HUES64 (cell line): ENCODE results near the gene SSX7. TPM values are rescaled to one million over a fixed set of nuclear protein-coding genes. Genes with fewer than 3 reads are reported as not detected.
"Not testable (repeated sequence)": the region's sequence is repeated elsewhere in the genome, so short reads cannot be mapped to it uniquely, and the experiment has no call there.

Source experiments
- H3K27ac ChIP-seq: 2 replicates; pipeline ENCODE4 v1.7.0; 2013; ENCODE audit warnings: low read depth, low read length, inconsistent platforms
- H3K27me3 ChIP-seq: 2 replicates; pipeline ENCODE4 v1.6.1; 2013; ENCODE audit warnings: mild to moderate bottlenecking, low read length; ENCODE audit not compliant: insufficient read depth
- H3K36me3 ChIP-seq: 2 replicates; pipeline ENCODE4 v1.6.1; 2013; ENCODE audit warnings: mild to moderate bottlenecking, low read length; ENCODE audit not compliant: insufficient read depth
- H3K4me1 ChIP-seq: 2 replicates; pipeline ENCODE4 v1.6.1; 2013; ENCODE audit warnings: mild to moderate bottlenecking, low read length, moderate library complexity; ENCODE audit not compliant: insufficient read depth
- H3K4me3 ChIP-seq: 2 replicates; pipeline ENCODE4 v1.5.1; 2013; ENCODE audit warnings: mild to moderate bottlenecking, low read length, moderate library complexity
- H3K9ac ChIP-seq: 2 replicates; pipeline ENCODE4 v1.6.1; 2013; ENCODE audit warnings: mild to moderate bottlenecking, low read depth, low read length
- H3K9me3 ChIP-seq: 2 replicates; pipeline ENCODE4 v1.6.1; 2013; ENCODE audit warnings: low read depth, low read length; ENCODE audit not compliant: insufficient read depth
- WGBS: fragments of 150-250, 120-280 bp; methylation state at CpG from one replicate; pipeline ENCODE4 v1.1.7; 2013; ENCODE audit warnings: missing lambda C conversion rate; 5-methylcytosine and 5-hydroxymethylcytosine counted together
- polyA plus RNA-seq, 2 experiments: library from polyadenylated mRNA; stranded (reverse); fragments of 50-300 nt; gene quantifications; one replicate each; pipeline ENCODE4 v1.2.3, GENCODE V29; 2013

SSX7 gene, protein sequence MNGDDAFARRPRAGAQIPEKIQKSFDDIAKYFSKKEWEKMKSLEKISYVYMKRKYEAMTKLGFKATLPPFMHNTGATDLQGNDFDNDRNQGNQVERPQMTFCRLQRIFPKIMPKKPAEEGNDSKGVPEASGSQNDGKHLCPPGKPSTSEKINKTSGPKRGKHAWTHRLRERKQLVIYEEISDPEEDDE
- polyA plus RNA-seq (2013, experiment 1 of 2) = not detected
- not detected for polyA plus RNA-seq (2013, experiment 2 of 2)

- H3K36me3 ChIP-seq, H3K9ac ChIP-seq, H3K4me3 ChIP-seq, H3K4me1 ChIP-seq, H3K27ac ChIP-seq, H3K9me3 ChIP-seq, H3K27me3 ChIP-seq: not testable (repeated sequence)
- WGBS = 87% methylated on average over 9 of the region's 9 CpGs
Observed at GRCh38 chrX:52654800-52655199, at the start of gene SSX7. Gene SSX7, minus strand, starts transcription at chrX:52654900. Its CDS starts 1,428 bp downstream, at chrX:52653472.

- H3K9me3 ChIP-seq, H3K36me3 ChIP-seq, H3K4me3 ChIP-seq, H3K4me1 ChIP-seq, H3K27ac ChIP-seq, H3K27me3 ChIP-seq, H3K9ac ChIP-seq: not testable (repeated sequence)
- WGBS = no CpG with 5 or more reads among the region's 4 CpGs
Observed at GRCh38 chrX:52692034-52692433, 37.3 kb upstream of the SSX7 start.

GRCh38 chrX:52662218-52662617, 7.5 kb upstream of the SSX7 start:
- H3K27me3 ChIP-seq, H3K4me1 ChIP-seq, H3K36me3 ChIP-seq, H3K9ac ChIP-seq, H3K9me3 ChIP-seq, H3K27ac ChIP-seq, H3K4me3 ChIP-seq: not testable (repeated sequence)
- no CpG with 5 or more reads among the region's 2 CpGs for WGBS

GRCh38 chrX:52655475-52655874, 775 bp upstream of the SSX7 start:
- not testable (repeated sequence) for H3K9ac ChIP-seq, H3K4me3 ChIP-seq, H3K36me3 ChIP-seq, H3K4me1 ChIP-seq, H3K27ac ChIP-seq, H3K9me3 ChIP-seq, H3K27me3 ChIP-seq
- 81% methylated on average over 3 of the region's 8 CpGs for WGBS

DNA sequence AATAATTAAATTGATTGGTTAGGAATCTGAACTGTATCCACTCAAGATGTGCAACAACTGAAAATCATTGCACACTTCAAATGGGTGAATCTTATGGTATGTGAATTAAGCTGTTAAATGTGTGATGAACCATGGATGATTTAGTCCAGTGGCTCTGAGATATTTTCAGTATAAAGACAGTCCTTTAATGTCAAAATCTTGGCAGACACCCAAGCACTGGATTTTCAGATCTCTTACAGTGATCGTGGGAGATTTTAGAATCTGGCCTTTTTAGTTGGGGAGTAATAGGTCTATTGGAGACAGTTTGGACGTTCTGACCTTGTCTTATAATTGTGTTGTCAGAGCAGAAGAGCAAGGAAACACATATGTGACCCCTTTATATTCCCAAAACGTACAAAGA, 4.0 kb downstream of the SSX7 start:
- not testable (repeated sequence) for H3K4me3 ChIP-seq, H3K36me3 ChIP-seq, H3K27ac ChIP-seq, H3K4me1 ChIP-seq, H3K9ac ChIP-seq, H3K27me3 ChIP-seq, H3K9me3 ChIP-seq
- 57% methylated on average over 2 of the region's 3 CpGs for WGBS

- H3K27ac ChIP-seq, H3K4me1 ChIP-seq, H3K9me3 ChIP-seq, H3K27me3 ChIP-seq, H3K4me3 ChIP-seq, H3K36me3 ChIP-seq, H3K9ac ChIP-seq: not testable (repeated sequence)
- WGBS = 90% methylated on average over 1 of the region's 7 CpGs
Observed at GRCh38 chrX:52648956-52649355, 5.7 kb downstream of the SSX7 start.

- WGBS = 84% methylated on average over 2 of the region's 3 CpGs
Observed at GRCh38 chrX:52628483-52628882, 26.2 kb downstream of the SSX7 start.

DNA sequence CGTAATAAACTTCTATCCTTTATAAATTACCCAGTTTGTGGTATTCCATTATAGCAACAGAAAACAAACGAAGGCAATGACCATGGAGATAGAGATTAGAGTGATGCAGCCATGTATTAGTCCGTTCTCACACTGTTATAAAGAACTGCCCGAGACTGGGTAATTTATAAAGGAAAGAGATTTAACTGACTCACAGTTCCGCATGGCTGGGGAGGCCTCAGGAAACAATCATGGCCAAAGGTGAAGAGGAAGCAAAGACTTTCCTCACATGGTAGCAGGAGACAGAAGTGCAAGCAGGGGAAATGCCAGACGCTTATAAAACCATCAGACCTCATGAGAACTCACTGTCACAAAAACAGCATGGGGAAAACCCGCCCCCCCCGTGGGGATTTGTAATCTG, 34.0 kb downstream of the SSX7 start:
- 61% methylated on average over 5 of the region's 8 CpGs for WGBS
- not testable (repeated sequence) for H3K4me3 ChIP-seq, H3K9me3 ChIP-seq, H3K36me3 ChIP-seq, H3K4me1 ChIP-seq, H3K27ac ChIP-seq, H3K9ac ChIP-seq, H3K27me3 ChIP-seq

More at GRCh38 chrX:52628483-52628882, 26.2 kb downstream of the SSX7 start:
- not testable (repeated sequence) for H3K4me1 ChIP-seq, H3K36me3 ChIP-seq, H3K27me3 ChIP-seq, H3K4me3 ChIP-seq, H3K9ac ChIP-seq, H3K9me3 ChIP-seq, H3K27ac ChIP-seq

DNA sequence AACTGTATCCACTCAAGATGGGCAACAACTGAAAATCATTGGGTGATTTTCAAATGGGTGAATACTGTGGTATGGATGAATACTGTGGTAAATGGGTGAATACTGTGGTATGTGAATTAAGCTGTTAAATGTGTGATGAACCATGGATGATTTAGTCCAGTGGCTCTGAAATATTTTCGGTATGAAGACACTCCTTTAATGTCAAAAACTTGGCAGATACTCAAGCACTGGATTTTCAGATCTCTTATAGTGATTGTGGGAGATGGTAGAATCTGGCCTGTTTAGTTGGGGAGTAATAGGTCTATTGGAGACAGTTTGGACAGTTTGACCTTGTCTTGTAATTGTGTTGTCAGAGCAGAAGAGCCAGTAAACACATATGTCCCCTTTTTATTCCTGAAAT, 45.7 kb downstream of the SSX7 start:
- Histone ChIP-seq H3K27ac (no peak overlapping the region), H3K36me3 (no peaks in the 10 kb centered on the region), H3K4me3 (no peak overlapping the region), H3K9me3 (no peaks in the 10 kb centered on the region), H3K4me1 (no peaks in the 10 kb centered on the region), H3K27me3 (no peaks in the 10 kb centered on the region), H3K9ac (no peak overlapping the region)
- WGBS = 75% methylated on average over 1 of the region's 1 CpG

DNA sequence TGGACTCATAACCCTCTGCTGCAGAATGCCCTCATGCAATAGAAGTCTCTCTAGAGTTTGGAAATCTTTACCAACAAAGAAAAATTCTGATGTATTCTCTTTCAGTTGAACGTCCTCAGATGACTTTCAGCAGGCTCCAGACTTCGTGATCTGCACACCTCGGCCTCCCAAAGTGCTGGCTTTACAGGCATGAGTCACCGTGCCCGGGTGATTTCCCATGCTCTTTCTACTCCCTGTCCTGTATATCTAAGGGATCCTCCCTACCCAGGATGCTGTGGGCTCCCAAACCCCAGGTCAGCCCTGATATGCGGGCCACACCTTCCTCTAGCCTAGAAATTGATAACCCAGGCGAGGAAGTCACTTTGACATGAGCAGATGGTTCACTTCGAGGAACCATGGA, 51.5 kb downstream of the SSX7 start:
- not testable (repeated sequence) for H3K36me3 ChIP-seq, H3K9ac ChIP-seq, H3K27ac ChIP-seq, H3K9me3 ChIP-seq, H3K4me3 ChIP-seq, H3K4me1 ChIP-seq, H3K27me3 ChIP-seq
- 75% methylated on average over 8 of the region's 8 CpGs for WGBS

DNA sequence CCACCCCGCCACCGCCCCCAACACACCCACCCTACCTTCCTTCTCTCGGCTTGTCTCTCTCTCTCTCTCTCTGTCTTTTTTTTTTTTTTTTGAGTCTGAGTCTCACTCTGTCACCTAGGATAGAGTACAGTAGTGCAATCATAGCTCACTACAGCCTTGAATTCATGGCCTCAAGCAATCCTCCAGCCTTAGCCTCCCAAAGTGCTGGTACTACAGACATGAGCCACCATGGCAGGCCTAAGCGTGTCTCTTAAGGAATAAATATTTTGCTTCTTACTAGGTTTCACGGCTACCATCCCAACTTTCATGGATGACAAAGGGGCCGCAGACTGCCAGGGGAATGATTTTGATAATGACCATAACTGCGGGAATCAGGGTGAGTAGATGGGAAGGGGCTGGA, 55.8 kb downstream of the SSX7 start:
- no peaks in the 10 kb centered on the region for H3K27me3 ChIP-seq
- H3K36me3 ChIP-seq = no peaks in the 10 kb centered on the region
- H3K9ac ChIP-seq = no peak overlapping the region
- 91% methylated on average over 4 of the region's 7 CpGs for WGBS
- no peak overlapping the region for H3K4me3 ChIP-seq
- H3K9me3 ChIP-seq = no peaks in the 10 kb centered on the region
- H3K4me1 ChIP-seq = no peaks in the 10 kb centered on the region
- H3K27ac ChIP-seq = no peak overlapping the region

DNA sequence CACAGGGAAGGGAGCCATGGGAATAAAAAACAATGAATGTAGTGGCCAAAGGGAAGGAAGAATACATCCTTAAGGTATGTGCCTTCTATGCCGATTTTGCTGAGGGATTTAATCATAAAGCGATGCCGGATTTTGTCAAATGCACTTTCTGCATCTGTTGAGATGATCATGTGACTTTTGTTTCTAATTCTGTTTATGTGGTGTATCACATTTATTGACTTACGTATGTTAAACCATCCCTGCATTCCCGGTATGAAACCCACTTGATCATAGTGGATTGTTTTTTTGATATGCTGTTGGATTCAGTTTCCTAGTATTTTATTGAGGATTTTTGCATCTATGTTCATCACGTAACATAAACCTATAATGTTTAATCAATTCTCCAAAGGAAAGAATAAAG, 60.0 kb downstream of the SSX7 start:
- H3K36me3 ChIP-seq = no peaks in the 10 kb centered on the region
- H3K4me3 ChIP-seq = no peak overlapping the region
- no peaks in the 10 kb centered on the region for H3K9me3 ChIP-seq
- H3K9ac ChIP-seq = no peak overlapping the region
- H3K27ac ChIP-seq = no peak overlapping the region
- no peaks in the 10 kb centered on the region for H3K27me3 ChIP-seq
- 96% methylated on average over 5 of the region's 6 CpGs for WGBS
- H3K4me1 ChIP-seq = no peaks in the 10 kb centered on the region
